GM23338 (cell line): ENCODE measurements around the gene GSS. TPM values are rescaled to one million over a fixed set of nuclear protein-coding genes. Genes with fewer than 3 reads are reported as not detected.

Experiments used
- ATAC-seq: fragments of 200-7000 bp; cut with Tn5 transposase; 3 replicates; pipeline ENCODE4 v1.9.1; 2020
- DNase-seq: peaks from one replicate; pipeline ENCODE4 v3.0.0-alpha.2; 2015; ENCODE audit warnings: low spot score
- H2AFZ ChIP-seq: fragments of 200-600 bp; sonication (generic); 2 replicates; pipeline ENCODE4 v1.8.0; 2016; ENCODE audit warnings: antibody characterized with exemption, mild to moderate bottlenecking, moderate library complexity
- H3F3A ChIP-seq: fragments of 200-600 bp; sonication (generic); replicated peaks from 2 replicates; pipeline ENCODE4 v1.8.0; 2017; ENCODE audit warnings: antibody characterized with exemption, mixed run types, low read depth
- H3K27ac ChIP-seq: fragments of 200-600 bp; sonication (generic); 2 replicates; pipeline ENCODE4 v1.6.1; 2016; ENCODE audit warnings: low read depth
- H3K27me3 ChIP-seq: fragments of 200-600 bp; sonication (generic); 2 replicates; pipeline ENCODE4 v1.8.0; 2016; ENCODE audit warnings: mild to moderate bottlenecking, mixed run types, moderate library complexity; ENCODE audit not compliant: insufficient read depth
- H3K36me3 ChIP-seq: fragments of 200-600 bp; sonication (generic); 2 replicates; pipeline ENCODE4 v1.8.0; 2016; ENCODE audit warnings: mild to moderate bottlenecking; ENCODE audit not compliant: insufficient read depth
- H3K4me1 ChIP-seq: fragments of 200-600 bp; sonication (generic); 2 replicates; pipeline ENCODE4 v1.8.0; 2016; ENCODE audit warnings: mild to moderate bottlenecking, moderate library complexity; ENCODE audit not compliant: insufficient read depth
- H3K4me2 ChIP-seq: fragments of 200-600 bp; sonication (generic); 2 replicates; pipeline ENCODE4 v1.7.1; 2017; ENCODE audit warnings: mixed run types
- H3K4me3 ChIP-seq: fragments of 200-600 bp; sonication (generic); 2 replicates; pipeline ENCODE4 v1.6.1; 2016; ENCODE audit warnings: mixed run types
- H3K79me2 ChIP-seq: fragments of 200-600 bp; sonication (generic); replicated peaks from 2 replicates; pipeline ENCODE4 v1.8.0; 2017; ENCODE audit warnings: mild to moderate bottlenecking; ENCODE audit not compliant: insufficient read depth
- H3K9me2 ChIP-seq: fragments of 200-600 bp; sonication (generic); 2 replicates; pipeline ENCODE4 v1.8.0; 2017; ENCODE audit not compliant: insufficient read depth
- H4K20me1 ChIP-seq: fragments of 200-600 bp; sonication (generic); replicated peaks from 2 replicates; pipeline ENCODE4 v1.8.0; 2017; ENCODE audit warnings: mild to moderate bottlenecking; ENCODE audit not compliant: insufficient read depth
- H3K27ac Mint-ChIP-seq: 2 replicates; pipeline ENCODE4 v1.8.0; 2020; ENCODE audit warnings: inconsistent platforms, mild to moderate bottlenecking, moderate library complexity, mixed read lengths
- H3K27me3 Mint-ChIP-seq: 3 replicates; pipeline ENCODE4 v1.8.0; 2022; ENCODE audit warnings: low read depth, mild to moderate bottlenecking, moderate library complexity, mixed read lengths, inconsistent platforms; ENCODE audit not compliant: insufficient read depth, poor library complexity
- H3K36me3 Mint-ChIP-seq: 3 replicates; pipeline ENCODE4 v1.8.0; 2021; ENCODE audit warnings: low read depth, mild to moderate bottlenecking, inconsistent platforms, moderate library complexity, mixed read lengths
- H3K4me1 Mint-ChIP-seq: 3 replicates; pipeline ENCODE4 v1.8.0; 2020; ENCODE audit warnings: mild to moderate bottlenecking, inconsistent platforms, mixed read lengths
- H3K4me3 Mint-ChIP-seq: 3 replicates; pipeline ENCODE4 v1.8.0; 2021; ENCODE audit warnings: moderate library complexity, mild to moderate bottlenecking, inconsistent platforms, mixed read lengths
- H3K9me3 Mint-ChIP-seq: 3 replicates; pipeline ENCODE4 v1.8.0; 2020; ENCODE audit warnings: moderate library complexity, mild to moderate bottlenecking, inconsistent platforms, mixed read lengths
- CREB1 ChIP-seq: fragments of 250-450 bp; sonication (Bioruptor Pico); IDR thresholded peaks from 2 replicates; pipeline ENCODE4 v1.5.0; 2020; ENCODE audit warnings: low read depth, mild to moderate bottlenecking, moderate library complexity
- EZH2 ChIP-seq: fragments of 200-600 bp; sonication (generic); IDR thresholded peaks from one replicate; pipeline ENCODE4 v1.8.0; 2017; ENCODE audit warnings: antibody characterized with exemption, mild to moderate bottlenecking, low read depth; ENCODE audit not compliant: unreplicated experiment
- EZH2phosphoT487 ChIP-seq: fragments of 200-600 bp; sonication (generic); IDR thresholded peaks from one replicate; pipeline ENCODE4 v1.8.1; 2018; ENCODE audit warnings: antibody characterized with exemption; ENCODE audit not compliant: unreplicated experiment
- JUNB ChIP-seq: IDR thresholded peaks from one replicate; pipeline ENCODE4 v1.6.1; 2016; ENCODE audit warnings: antibody characterized with exemption; ENCODE audit not compliant: unreplicated experiment
- NANOG ChIP-seq: IDR thresholded peaks from 2 replicates; pipeline ENCODE4 v1.6.1; 2016; ENCODE audit warnings: antibody characterized with exemption, borderline replicate concordance
- POLR2AphosphoS5 ChIP-seq: IDR thresholded peaks from 2 replicates; pipeline ENCODE4 v1.6.1; 2016; ENCODE audit warnings: antibody characterized with exemption, low read depth
- STAT1 ChIP-seq: IDR thresholded peaks from one replicate; pipeline ENCODE4 v1.6.1; 2016; ENCODE audit warnings: antibody characterized with exemption; ENCODE audit not compliant: unreplicated experiment
- ZNF114 ChIP-seq: fragments of 250-450 bp; sonication (Bioruptor Pico); IDR thresholded peaks from 2 replicates; pipeline ENCODE4 v1.5.0; 2020; ENCODE audit warnings: mild to moderate bottlenecking, moderate library complexity
- ZNF331 ChIP-seq: fragments of 250-450 bp; sonication (Bioruptor Pico); IDR thresholded peaks from 2 replicates; pipeline ENCODE4 v1.5.0; 2020; ENCODE audit warnings: low read depth, mild to moderate bottlenecking, moderate library complexity
- polyA plus RNA-seq: library from polyadenylated mRNA; unstranded; fragments of >200 nt; fragmentation: Nextera tagmentation; extraction: Ambion mirVana; gene quantifications from 2 replicates; pipeline ENCODE4 v1.2.1, GENCODE V29; 2016
- total RNA-seq: library from RNA; depleted of rRNA; stranded (reverse); fragments of >200 nt; shearing (Covaris generic); gene quantifications from 2 replicates; pipeline ENCODE4 v1.2.3, GENCODE V29; 2014
- TF ChIP-seq, protein P1 (sequence below): fragments of 250-450 bp; sonication (Bioruptor Pico); IDR thresholded peaks from 2 replicates; pipeline ENCODE4 v1.5.0; 2020; ENCODE audit warnings: mild to moderate bottlenecking, moderate library complexity
- TF ChIP-seq, protein P2 (sequence below), 2 experiments: fragments of 200-600 bp in 1 of 2; sonication (generic) in 1 of 2; conservative IDR thresholded peaks; 2 replicates each; pipeline versions ENCODE4 v1.5.1 to v1.6.1; 2016 to 2017; ENCODE audit warnings: antibody characterized with exemption in 2 of 2, low read depth in 2 of 2, mild to moderate bottlenecking in 2 of 2, moderate library complexity in 1 of 2
- TF ChIP-seq, protein P3 (sequence below): IDR thresholded peaks from one replicate; pipeline ENCODE4 v1.6.1; 2018; ENCODE audit warnings: antibody characterized with exemption; ENCODE audit not compliant: unreplicated experiment
- TF ChIP-seq, protein P4 (sequence below): IDR thresholded peaks from 2 replicates; pipeline ENCODE4 v1.6.1; 2016; ENCODE audit warnings: antibody characterized with exemption

GSS gene
- total and polyA plus RNA-seq, 2 experiments from 2014 or later, result 34.0 to 63.3 TPM

DNA sequence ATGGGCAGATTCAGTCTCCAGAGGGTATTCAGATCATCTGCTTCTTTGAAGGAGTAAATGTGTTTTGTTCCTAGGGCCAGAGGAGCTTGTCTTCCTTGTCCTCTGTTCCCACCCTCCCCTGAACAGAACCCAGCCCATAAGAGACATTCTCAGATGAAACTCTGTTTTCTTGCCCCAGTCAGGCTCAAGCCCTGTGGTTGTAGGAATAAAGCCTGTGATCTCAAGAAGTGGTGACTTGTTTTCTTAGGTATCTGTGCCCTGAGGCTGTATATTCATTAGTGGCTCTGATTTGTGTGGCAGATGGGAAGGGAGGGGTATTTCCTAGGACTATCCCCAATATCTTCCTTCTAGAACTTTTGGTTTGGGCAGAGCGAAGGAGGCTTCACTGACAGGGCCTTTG, 27.9 kb downstream of the GSS start:
- Histone ChIP-seq H3K27ac (no peak overlapping the region), H3K9me2 (no peaks in the 10 kb centered on the region), H3K4me3 (no peak overlapping the region), H2AFZ (no peak overlapping the region), H3K4me2 (no peak overlapping the region), H3K36me3 (peaks cover 15% of the 10 kb centered on the region), H3K4me1 (no peaks in the 10 kb centered on the region), H4K20me1 (peaks cover 5% of the 10 kb centered on the region; the same call in 1 of the 2 replicates), H3F3A (no peaks in the 10 kb centered on the region), H3K27me3 (no peaks in the 10 kb centered on the region), H3K79me2 (no peaks in the 10 kb centered on the region)
- Mint-ChIP-seq H3K4me3 (no peak overlapping the region), H3K9me3 (no peaks in the 10 kb centered on the region), H3K4me1 (no peaks in the 10 kb centered on the region), H3K36me3 (peaks cover 16% of the 10 kb centered on the region), H3K27ac (no peak overlapping the region), H3K27me3 (peaks cover 4% of the 10 kb centered on the region)
- TF ChIP-seq, protein P1, sequence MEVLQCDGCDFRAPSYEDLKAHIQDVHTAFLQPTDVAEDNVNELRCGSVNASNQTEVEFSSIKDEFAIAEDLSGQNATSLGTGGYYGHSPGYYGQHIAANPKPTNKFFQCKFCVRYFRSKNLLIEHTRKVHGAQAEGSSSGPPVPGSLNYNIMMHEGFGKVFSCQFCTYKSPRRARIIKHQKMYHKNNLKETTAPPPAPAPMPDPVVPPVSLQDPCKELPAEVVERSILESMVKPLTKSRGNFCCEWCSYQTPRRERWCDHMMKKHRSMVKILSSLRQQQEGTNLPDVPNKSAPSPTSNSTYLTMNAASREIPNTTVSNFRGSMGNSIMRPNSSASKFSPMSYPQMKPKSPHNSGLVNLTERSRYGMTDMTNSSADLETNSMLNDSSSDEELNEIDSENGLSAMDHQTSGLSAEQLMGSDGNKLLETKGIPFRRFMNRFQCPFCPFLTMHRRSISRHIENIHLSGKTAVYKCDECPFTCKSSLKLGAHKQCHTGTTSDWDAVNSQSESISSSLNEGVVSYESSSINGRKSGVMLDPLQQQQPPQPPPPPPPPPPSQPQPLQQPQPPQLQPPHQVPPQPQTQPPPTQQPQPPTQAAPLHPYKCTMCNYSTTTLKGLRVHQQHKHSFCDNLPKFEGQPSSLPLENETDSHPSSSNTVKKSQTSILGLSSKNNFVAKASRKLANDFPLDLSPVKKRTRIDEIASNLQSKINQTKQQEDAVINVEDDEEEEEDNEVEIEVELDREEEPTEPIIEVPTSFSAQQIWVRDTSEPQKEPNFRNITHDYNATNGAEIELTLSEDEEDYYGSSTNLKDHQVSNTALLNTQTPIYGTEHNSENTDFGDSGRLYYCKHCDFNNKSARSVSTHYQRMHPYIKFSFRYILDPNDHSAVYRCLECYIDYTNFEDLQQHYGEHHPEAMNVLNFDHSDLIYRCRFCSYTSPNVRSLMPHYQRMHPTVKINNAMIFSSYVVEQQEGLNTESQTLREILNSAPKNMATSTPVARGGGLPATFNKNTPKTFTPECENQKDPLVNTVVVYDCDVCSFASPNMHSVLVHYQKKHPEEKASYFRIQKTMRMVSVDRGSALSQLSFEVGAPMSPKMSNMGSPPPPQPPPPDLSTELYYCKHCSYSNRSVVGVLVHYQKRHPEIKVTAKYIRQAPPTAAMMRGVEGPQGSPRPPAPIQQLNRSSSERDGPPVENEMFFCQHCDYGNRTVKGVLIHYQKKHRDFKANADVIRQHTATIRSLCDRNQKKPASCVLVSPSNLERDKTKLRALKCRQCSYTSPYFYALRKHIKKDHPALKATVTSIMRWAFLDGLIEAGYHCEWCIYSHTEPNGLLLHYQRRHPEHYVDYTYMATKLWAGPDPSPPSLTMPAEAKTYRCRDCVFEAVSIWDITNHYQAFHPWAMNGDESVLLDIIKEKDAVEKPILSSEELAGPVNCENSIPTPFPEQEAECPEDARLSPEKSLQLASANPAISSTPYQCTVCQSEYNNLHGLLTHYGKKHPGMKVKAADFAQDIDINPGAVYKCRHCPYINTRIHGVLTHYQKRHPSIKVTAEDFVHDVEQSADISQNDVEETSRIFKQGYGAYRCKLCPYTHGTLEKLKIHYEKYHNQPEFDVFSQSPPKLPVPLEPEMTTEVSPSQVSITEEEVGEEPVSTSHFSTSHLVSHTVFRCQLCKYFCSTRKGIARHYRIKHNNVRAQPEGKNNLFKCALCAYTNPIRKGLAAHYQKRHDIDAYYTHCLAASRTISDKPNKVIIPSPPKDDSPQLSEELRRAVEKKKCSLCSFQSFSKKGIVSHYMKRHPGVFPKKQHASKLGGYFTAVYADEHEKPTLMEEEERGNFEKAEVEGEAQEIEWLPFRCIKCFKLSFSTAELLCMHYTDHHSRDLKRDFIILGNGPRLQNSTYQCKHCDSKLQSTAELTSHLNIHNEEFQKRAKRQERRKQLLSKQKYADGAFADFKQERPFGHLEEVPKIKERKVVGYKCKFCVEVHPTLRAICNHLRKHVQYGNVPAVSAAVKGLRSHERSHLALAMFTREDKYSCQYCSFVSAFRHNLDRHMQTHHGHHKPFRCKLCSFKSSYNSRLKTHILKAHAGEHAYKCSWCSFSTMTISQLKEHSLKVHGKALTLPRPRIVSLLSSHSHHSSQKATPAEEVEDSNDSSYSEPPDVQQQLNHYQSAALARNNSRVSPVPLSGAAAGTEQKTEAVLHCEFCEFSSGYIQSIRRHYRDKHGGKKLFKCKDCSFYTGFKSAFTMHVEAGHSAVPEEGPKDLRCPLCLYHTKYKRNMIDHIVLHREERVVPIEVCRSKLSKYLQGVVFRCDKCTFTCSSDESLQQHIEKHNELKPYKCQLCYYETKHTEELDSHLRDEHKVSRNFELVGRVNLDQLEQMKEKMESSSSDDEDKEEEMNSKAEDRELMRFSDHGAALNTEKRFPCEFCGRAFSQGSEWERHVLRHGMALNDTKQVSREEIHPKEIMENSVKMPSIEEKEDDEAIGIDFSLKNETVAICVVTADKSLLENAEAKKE (CRISPR knock-in tag), result no peak
- TF ChIP-seq, protein P2, sequence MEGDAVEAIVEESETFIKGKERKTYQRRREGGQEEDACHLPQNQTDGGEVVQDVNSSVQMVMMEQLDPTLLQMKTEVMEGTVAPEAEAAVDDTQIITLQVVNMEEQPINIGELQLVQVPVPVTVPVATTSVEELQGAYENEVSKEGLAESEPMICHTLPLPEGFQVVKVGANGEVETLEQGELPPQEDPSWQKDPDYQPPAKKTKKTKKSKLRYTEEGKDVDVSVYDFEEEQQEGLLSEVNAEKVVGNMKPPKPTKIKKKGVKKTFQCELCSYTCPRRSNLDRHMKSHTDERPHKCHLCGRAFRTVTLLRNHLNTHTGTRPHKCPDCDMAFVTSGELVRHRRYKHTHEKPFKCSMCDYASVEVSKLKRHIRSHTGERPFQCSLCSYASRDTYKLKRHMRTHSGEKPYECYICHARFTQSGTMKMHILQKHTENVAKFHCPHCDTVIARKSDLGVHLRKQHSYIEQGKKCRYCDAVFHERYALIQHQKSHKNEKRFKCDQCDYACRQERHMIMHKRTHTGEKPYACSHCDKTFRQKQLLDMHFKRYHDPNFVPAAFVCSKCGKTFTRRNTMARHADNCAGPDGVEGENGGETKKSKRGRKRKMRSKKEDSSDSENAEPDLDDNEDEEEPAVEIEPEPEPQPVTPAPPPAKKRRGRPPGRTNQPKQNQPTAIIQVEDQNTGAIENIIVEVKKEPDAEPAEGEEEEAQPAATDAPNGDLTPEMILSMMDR (conservative IDR thresholded peaks at IDR 0.05; ENCODE audit: low read depth in 2 of 2), result no peak
- TF ChIP-seq, protein P3, sequence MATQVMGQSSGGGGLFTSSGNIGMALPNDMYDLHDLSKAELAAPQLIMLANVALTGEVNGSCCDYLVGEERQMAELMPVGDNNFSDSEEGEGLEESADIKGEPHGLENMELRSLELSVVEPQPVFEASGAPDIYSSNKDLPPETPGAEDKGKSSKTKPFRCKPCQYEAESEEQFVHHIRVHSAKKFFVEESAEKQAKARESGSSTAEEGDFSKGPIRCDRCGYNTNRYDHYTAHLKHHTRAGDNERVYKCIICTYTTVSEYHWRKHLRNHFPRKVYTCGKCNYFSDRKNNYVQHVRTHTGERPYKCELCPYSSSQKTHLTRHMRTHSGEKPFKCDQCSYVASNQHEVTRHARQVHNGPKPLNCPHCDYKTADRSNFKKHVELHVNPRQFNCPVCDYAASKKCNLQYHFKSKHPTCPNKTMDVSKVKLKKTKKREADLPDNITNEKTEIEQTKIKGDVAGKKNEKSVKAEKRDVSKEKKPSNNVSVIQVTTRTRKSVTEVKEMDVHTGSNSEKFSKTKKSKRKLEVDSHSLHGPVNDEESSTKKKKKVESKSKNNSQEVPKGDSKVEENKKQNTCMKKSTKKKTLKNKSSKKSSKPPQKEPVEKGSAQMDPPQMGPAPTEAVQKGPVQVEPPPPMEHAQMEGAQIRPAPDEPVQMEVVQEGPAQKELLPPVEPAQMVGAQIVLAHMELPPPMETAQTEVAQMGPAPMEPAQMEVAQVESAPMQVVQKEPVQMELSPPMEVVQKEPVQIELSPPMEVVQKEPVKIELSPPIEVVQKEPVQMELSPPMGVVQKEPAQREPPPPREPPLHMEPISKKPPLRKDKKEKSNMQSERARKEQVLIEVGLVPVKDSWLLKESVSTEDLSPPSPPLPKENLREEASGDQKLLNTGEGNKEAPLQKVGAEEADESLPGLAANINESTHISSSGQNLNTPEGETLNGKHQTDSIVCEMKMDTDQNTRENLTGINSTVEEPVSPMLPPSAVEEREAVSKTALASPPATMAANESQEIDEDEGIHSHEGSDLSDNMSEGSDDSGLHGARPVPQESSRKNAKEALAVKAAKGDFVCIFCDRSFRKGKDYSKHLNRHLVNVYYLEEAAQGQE, result no peak
- TF ChIP-seq EZH2 (no peak), STAT1 (no peak), ZNF114 (CRISPR knock-in tag) (no peak), EZH2phosphoT487 (no peak), POLR2AphosphoS5 (no peak), ZNF331 (no peak), CREB1 (CRISPR knock-in tag) (no peak), NANOG (no peak), JUNB (no peak)
- TF ChIP-seq, protein P4, sequence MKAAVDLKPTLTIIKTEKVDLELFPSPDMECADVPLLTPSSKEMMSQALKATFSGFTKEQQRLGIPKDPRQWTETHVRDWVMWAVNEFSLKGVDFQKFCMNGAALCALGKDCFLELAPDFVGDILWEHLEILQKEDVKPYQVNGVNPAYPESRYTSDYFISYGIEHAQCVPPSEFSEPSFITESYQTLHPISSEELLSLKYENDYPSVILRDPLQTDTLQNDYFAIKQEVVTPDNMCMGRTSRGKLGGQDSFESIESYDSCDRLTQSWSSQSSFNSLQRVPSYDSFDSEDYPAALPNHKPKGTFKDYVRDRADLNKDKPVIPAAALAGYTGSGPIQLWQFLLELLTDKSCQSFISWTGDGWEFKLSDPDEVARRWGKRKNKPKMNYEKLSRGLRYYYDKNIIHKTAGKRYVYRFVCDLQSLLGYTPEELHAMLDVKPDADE, result no peak
- DNase-seq (no peak), ATAC-seq (no peak)
